NCI-H226 (cell line): ENCODE results near the gene PTPRA.

Source experiments
- DNase-seq: peaks from one replicate; pipeline ENCODE4 v3.0.0-alpha.2; 2015

PTPRA gene

DNA sequence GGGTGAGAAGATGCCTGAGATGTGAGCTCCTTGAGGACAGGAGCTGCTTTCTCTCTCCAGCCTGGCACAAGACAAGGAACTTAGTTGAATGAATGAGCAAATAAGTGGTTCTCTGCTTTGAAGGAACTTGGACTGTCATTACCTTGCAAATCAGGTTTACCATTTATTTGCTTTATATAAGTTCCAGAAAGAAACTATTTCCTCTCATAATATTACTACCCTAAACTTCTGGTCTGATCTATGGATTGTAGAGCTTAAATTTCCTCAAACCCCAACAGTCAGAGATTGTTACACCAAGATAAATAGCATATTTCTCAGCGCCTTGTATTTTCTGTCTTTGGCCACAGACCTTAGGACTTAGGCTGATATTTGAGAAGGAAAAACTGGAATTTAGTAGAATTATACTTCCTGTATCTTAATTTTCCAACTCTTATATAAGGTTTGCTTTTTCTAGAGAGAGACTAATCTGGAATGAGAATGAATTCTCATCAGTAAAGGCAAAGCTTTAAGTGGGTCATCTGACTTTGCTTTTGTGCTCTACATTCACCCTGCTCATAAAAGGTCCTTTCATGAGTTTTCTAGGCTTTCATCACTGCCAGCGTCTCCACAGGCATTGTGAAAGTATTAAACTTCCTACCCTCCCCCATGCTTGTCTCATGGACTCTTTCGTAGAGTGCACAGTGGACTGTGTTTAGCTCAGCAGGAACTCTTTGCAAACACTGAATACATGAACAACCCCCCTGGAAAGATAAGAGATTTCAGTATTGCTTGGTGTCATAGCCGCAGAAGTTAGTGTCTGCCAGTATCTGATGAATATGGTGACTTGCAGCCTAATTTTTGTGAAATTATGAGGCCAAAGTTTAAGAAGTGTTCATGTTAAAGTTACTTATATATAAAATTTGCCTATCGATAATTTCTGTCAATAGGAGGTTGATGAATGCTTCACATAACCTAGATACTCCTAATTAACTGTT lies 74.0 kb downstream of the PTPRA start:
- DNase-seq = no peak

DNA sequence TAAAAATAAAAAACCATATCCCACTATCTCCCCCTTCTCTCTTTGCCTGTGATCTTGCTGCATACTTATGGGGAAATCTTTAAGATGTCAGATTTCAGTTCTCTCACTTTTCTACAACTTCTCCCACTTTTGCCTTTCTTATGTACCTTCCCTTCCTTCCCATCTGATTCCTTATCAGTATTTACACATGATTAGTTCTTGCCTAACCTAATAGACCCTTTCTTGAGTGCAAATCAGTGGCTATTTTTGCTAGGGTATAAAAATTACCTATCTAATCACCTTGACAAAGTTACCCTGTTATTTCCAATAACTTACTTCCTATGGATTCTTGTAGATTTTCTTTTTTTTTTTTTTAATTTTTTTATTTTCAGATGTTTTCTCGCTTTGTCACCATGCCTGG lies 75.7 kb downstream of the PTPRA start:
- no peak for DNase-seq

DNA sequence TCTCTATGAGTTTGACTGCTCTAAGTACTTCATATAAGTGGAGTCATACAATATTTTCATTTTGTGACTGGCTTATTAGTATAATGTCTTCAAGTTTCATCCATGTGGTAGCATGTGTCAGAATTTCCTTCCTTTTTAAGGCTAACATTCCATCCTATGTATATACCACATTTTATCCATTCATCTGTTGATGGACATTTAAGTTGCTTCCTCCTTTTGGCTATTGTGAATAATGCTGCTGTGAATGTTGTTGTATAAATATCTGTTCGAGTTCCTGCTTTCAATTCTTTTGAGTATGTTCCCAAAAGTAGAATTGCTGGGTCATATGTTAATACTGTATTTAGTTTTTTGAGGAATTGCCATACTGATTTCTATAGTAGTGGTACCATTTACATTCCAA lies 79.5 kb downstream of the PTPRA start:
- no peak for DNase-seq

DNA sequence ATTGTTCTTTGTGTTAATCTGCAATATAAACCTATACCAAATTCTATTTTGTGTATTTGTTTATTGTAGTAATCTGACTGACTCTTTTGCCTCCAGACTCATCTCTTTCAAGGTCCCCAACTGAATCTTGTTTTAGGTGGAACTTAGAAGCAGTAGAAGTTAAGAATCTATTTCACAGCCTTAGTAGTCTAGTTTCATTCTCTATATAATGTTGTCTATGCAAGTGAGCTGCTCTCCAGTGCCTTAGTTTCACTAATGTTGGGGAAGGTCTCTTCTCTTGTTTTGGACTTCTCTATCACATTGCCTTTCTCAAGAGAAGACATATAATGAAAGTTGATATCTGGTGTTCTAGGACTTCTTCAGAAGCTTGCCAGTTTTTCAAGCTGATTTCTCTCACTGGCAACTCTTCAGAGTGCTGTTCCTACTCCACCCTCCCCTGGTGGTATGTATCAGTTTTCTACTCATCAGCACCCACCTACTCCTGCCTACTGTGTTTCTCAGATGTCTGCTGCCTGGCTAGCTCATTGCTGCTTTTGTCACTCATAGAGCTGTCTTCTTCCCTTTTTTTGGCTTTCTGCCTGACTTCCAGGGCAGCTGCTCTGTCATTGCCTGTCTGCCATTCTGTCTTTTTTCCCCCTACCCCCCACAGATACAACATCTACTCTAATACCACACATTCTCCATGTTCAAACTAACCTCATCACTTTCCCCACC lies 82.1 kb downstream of the PTPRA start:
- no peak for DNase-seq

DNA sequence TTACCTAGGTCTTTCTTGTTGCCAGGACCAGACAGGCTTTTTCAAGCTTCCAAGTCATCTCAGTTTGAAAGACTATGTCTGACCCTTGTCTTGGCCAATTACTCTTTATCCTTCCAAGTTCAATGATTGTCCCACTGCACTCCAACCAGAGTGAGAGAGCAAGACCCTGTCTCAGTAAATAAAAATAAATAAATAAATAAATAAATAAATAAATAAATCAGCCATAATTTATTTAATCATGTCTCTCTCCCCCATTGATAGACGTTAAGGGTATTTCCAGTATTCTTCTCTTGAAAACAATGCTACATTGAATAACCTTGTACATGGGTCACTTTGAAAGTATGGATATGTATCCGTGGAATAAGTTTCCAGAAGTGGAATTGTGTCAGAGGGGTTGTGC lies 83.2 kb downstream of the PTPRA start:
- DNase-seq = no peak

DNA sequence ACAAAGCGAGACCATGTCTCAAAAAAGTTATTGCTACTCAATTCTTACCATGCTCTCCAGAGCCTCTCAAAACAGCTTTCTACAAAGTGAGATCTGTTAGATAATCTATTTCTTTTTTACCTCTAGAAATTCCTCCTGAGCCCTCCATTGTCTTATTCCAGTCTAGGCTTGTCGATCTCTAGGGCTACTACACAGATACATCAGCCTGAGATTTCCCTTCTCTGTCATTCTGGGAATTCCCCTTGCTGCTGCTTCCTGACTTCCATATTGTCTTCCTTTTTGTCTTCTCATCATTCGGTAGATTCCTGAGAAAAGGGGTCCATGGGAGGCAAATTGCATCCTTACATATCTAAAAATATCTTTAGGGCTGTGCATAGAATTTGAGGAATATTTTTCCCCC lies 94.6 kb downstream of the PTPRA start:
- DNase-seq = no peak

DNA sequence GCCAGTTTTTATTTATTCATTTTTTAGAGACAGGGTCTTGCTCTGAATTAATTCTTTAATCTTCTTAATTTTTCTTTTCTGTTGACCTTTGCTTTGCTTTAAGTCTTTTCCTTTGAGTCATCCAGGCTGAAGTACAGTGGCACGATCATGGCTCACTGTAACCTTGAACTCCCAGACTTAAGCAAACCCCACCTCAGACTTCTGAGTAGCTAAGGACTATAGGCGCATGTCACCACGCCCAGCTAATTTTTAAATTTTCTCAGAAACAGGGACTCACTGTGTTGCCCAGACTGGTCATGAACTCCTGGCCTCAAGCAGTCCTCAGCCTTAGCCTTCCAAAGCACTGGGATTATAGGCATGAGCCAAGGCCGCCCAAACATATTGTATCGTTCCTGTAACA lies 98.8 kb downstream of the PTPRA start:
- DNase-seq = no peak

DNA sequence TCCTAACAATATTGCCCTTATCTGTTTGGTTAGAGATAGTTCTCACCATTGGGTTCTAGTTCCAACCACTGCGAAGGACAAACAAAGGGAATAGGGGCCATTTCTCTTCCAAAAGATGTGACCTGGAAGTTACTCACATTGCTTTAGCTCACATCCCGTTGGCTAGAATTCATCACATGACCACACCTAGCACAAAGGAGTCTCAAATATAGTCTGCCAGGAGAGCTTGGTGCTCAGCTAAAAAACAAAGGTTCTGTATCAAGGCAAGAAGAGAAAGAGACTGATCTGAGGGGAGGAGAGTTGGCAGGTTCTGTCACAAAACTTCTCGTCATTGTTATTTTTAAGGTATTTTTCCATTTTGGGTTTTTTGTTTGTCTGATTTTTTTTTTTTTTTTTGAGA lies 100.3 kb downstream of the PTPRA start:
- no peak for DNase-seq

DNA sequence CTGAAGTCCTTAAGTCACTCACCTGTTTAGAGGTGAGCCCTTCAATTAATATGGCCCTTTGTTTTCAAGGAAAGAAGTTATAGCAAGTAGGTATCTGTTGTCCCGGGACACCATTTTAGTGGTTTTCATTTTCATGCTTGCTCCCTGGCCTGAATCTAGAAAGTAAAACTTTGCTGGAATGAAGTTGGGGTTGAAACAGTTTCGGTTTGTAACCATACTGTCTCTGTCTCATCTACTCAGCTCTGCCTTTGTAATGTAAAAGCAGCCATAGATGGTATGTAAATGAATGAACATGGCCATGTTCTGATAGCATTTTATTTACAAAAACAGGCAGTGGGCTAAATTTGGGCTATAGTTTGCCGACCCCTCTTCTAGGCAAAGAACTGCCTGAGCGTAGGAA lies 105.2 kb downstream of the PTPRA start:
- no peak for DNase-seq

DNA sequence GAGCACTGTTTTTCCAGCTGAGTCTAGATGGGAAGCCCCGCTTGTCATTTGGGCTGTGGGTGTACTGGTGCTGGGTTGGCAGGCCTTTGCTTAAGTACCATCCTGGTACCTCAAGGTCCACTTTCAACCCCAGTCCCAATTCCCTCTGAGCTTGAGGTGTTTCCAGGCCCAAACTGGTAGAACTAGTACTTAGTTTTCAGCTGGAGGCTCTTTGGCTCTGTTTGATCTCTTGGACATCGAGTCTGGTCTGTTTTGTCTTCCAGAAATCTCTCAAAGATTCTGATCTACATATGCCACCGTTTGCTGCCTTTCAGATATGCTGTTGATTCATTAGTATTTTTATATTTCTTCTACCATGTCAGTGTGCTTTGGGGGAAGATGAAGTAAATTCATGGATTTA lies 108.4 kb downstream of the PTPRA start:
- DNase-seq = no peak

DNA sequence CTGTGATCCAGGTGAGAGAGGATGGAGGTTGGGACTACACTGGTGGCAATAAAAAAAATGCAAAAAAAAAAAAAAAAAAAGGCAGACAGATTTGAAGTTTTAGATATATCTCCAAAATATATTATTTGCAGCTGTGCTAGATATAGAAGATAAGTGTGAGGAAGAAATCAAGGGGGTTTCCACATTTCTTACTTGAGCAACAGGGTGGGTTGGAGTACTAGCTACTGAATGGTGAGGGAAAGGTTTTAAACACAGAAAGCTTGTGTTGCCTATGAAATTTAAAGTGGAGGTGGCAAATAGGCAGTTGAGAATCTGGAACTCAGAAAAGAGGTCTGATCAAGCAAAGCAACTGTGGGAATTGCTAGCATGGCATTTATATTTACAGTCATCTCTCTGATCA lies 110.2 kb downstream of the PTPRA start:
- DNase-seq = no peak

DNA sequence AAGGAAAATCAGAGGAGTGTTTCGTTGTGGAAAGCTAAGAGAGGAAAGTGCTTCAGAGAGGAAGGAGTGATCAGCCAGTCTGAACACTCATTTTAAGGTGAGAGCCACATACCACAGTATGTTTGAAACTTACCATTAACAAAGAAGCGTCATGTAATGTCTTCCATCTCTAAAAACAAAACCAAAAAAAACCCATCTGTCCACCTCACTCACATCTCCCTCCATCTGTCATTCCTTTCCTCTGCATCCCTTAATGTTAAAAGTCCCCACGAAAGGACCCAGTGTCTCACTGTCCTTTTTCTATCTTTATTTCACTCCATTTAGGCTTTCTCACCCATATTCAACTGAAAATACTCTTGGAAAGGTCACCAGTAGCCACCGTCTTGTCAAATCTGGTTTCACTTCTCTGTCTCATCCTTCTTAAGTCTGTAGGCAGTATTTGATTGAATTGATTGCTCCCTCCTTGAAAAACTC lies 110.8 kb downstream of the PTPRA start:
- no peak for DNase-seq

DNA sequence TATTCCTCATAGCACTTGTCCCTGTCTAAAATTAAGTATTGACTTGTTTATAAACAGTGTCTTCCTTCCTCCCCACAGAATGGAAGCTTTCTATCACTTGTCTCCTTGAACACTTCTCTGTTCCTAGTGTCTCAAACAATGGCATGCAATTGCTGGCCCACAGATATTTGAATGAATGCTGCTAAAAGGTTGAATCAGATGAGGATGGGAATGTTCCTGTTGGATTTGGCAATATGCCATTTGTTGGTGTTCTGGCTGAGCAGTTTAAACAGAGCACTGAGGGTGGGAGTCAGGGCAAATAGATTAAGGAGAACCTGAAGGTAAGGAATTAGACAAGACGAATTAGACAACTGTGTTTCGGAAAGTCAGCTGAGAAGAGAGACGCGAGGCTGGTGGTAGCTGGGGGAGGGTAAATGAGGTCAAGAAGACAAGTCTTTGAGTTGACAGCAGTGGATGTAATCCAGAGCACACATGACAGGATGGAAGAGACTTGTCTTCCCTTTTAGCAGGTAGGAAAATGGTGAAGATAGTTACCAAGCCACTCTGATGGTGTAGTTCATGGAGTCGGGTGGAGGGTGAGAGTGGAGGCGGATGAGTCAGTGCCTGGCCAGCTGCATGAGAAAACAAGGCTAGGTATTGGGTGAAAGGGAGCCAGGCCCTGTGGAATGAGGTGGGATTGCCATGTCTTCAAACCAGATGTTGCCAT lies 111.8 kb downstream of the PTPRA start:
- DNase-seq = peak; percentile 3

DNA sequence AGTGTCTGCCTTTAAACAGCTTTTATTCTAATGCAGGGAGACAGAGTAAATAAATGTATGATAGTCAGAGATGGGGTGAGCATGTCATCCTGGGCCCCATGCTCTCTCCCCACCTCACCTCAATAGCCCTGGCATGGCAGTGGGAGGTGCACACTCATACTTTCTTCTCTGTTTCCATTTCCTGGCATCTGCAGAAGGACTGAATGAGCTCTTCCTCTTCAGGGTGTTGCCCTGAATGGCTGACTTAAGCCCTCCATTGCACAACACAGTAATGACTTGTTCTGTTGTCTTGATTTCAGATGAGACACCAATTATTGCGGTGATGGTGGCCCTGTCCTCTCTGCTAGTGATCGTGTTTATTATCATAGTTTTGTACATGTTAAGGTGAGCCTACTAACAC lies 113.2 kb downstream of the PTPRA start:
- no peak for DNase-seq

DNA sequence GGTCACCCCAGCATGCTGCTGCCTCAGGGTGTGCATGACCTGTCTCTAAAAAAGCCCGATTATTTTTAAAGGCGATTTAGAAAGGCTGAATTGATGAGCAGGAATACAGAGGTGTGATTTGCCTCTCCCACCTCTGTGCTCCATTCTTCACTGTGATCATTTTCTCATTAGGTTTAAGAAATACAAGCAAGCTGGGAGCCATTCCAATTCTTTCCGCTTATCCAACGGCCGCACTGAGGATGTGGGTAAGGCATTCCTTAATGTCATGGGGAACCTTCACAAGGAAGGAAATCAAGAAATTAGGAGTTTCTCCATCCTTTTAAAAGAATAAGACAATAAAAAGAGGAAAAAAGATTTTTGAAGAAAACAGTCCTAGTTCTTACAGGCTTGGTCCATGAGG lies 114.6 kb downstream of the PTPRA start:
- DNase-seq = no peak

DNA sequence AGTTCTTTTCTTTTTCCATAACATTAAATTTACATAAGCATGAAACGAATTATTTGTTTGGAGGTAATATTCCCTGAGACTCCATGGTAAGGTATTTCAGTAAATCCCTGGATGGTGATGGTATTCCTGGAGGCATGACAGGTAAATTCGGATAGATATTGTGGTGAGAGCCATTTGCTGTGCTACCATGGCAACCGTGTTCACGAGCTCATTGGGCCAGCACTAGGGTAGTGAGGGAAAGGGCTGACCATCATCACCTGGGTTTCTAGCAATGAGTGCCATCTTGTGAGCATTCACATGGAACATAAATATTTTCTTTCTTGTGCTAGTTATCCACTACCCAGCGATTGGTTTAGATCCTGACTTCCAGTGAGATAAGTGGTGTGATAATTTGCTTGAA lies 118.3 kb downstream of the PTPRA start:
- no peak for DNase-seq

DNA sequence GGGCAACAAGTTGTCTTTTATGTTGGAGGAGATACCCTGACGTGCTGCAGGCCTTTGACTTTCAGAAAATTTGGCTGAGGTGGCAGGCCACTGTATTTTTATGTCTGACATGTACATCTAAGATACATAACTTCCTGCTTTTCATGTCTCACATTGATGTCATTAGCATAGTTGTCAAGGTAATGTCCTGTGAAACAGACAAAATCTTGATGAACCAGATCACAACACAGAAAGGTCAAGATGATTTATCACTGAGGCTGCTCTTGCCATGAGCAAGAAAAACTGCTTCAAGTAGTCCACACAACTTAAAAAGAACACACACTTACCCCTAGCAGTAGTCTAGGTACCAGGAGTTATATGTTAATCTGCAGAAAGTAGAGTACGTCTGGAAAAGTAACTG lies 120.0 kb downstream of the PTPRA start:
- no peak for DNase-seq

DNA sequence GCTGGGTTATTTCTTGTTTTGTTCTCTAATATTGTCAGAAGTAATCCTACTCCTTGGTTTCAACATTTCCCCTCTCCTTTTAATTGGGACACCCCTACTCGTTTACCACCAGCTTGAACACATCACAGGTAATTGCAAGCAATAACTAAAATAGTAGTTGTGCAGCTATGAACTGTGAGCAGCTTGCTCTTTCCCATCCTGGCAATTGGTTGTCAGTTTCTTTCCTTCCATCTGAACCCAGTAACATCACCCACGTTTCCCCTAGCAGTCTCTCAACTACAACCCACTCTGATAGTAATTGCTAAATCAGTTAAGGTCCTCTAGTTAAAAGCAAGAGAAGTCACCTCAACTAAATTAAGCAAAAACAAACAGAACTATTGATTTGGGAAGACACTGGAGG lies 122.5 kb downstream of the PTPRA start:
- no peak for DNase-seq

DNA sequence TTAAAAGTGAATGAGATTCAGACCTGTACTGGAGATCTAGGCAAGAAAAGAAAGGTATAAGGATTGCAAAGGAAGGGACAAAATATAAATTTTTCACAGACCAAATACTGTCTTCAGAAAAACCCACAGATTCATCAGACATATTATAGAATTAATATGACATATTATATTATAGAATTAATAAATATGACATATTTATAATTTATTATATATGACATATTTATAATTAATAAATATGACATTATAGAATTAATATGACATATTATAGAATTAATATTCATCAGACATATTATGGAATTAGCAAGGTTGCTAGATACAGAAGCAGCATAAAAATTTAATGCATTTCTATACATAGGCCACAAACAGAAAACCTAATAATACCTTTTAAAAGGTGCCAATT lies 125.4 kb downstream of the PTPRA start:
- DNase-seq = no peak

DNA sequence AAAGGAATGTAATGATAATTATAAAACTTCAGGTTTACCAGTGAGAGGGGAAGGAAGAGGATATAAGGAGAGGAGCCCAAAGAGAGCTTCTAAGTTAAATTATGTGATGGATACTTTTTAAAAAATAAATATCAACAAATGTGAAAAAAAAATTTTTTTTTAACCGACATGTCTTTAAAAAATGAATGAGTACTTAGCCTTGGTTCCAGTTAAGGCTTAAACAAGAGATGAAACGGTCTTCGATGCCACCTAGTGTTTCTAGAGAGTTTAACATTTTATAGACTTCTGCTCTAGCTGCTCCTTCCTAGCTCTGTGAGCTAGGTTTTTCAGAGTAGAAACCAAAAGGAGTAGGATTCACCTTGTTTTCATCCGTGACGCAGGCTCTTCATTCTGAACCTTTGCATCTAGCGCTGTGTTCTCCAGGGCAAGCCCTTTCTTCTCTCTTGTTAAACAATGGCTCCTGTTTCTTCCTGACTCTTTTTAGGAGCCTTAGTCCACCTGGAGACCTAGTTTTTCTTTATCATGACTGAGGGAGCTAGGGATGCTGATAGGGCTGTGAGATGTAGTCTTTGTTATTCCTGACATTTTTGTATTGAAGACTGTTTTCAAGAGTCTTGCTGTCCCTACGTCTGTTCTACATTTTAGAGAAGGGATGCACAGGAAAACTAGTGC lies 127.7 kb downstream of the PTPRA start:
- no peak for DNase-seq

DNA sequence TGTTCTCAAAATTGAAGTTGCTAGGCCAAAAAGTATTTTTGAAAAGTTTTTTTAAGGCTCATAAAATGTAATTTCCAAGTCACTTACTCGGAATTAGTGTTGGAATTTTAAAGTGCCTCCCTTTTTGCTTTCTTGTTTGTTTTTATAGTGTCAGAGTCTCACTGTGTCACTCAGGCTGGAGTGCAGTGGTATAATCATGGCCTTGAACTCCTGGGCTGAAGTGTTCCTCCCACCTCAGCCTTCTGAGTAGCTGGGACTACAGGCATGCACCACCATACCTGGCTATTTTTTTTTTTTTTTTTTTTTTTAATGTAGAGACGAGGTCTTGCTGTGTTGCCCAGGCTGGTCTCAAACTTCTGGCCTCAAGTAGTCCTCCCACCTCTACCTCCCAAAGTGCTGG lies 130.1 kb downstream of the PTPRA start:
- DNase-seq = no peak

DNA sequence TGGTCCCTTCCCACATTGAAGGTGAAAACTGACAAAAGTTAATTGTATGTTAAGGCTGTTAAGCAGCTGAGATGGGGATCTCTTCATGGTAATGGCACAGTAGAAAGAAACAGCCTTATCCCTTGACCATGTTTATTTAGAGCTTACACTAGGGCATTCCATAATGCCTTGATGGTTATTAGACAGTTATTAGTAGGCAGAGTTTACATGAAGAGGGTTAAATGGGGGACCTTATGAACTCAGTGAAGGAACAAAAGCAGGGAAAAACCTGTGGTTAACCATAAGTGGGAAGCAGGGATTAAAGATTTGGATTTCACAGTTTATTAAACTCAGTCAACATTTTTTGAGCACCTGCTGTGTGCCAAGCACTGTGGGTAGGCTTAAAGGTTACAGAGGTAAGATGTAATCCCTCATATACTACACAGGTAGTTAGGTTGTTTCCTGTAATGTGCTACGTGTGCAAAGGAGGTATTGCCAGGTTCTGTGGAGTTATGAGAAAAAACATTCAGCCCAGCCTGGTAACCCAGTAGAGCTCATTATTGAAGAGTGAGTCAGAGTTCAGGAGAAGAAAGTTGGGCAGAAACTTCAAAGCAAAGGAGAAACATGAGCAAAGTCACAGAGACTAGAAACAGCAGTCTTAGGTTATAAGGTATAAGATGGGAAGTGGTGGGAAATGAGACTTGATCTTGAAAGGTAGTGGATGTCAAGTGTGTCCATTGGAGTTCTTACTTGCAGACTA lies 137.9 kb downstream of the PTPRA start:
- DNase-seq = peak; percentile 16
